Subcutaneous abdominal adipose tissue (tissue), 5 donors: ENCODE measurements around the gene CACNA1H.
"Not testable (repeated sequence)": the region's sequence is repeated elsewhere in the genome, so short reads cannot be mapped to it uniquely, and the experiment has no call there.

ENCODE experiments used
- H3K27ac ChIP-seq: one replicate; pipeline ENCODE4 v1.7.0; 2013; ENCODE audit warnings: low read depth, mild to moderate bottlenecking, inconsistent platforms, low read length, moderate library complexity
- H3K27me3 ChIP-seq, 5 donors: one replicate each; pipeline ENCODE4 v1.7.0; 2013; ENCODE audit warnings: low read length in 5 of 5, inconsistent platforms in 1 of 5; ENCODE audit not compliant: control insufficient read depth in 5 of 5, insufficient read depth in 4 of 5
- H3K36me3 ChIP-seq, 5 donors: one replicate each; pipeline ENCODE4 v1.7.0; 2013; ENCODE audit warnings: low read length in 5 of 5; ENCODE audit not compliant: control insufficient read depth in 5 of 5, insufficient read depth in 5 of 5
- H3K4me1 ChIP-seq, 5 donors: one replicate each; pipeline ENCODE4 v1.7.0; 2013; ENCODE audit warnings: low read length in 5 of 5, mild to moderate bottlenecking in 3 of 5, moderate library complexity in 1 of 5; ENCODE audit not compliant: control insufficient read depth in 5 of 5, insufficient read depth in 5 of 5
- H3K4me3 ChIP-seq, 5 donors: one replicate each; pipeline ENCODE4 v1.7.0; 2013; ENCODE audit warnings: low read length in 5 of 5, low read depth in 1 of 5
- H3K9ac ChIP-seq, 5 donors: one replicate each; pipeline ENCODE4 v1.7.0; 2013; ENCODE audit warnings: low read length in 5 of 5, mild to moderate bottlenecking in 4 of 5, moderate library complexity in 3 of 5
- H3K9me3 ChIP-seq, 5 donors: one replicate each; pipeline ENCODE4 v1.7.0; 2013; ENCODE audit warnings: low read length in 5 of 5; ENCODE audit not compliant: control insufficient read depth in 5 of 5
- donor health status: healthy.
- donor health status: healthy.
- donor health status: healthy.
- donor health status: healthy.
- donor health status: healthy.

The CACNA1H gene

GRCh38 chr16:1262846-1263221 is 109.9 kb downstream of the CACNA1H start:
- H3K4me1 ChIP-seq, result no peaks in the 10 kb centered on the region
- H3K27ac ChIP-seq, result no peak overlapping the region

DNA sequence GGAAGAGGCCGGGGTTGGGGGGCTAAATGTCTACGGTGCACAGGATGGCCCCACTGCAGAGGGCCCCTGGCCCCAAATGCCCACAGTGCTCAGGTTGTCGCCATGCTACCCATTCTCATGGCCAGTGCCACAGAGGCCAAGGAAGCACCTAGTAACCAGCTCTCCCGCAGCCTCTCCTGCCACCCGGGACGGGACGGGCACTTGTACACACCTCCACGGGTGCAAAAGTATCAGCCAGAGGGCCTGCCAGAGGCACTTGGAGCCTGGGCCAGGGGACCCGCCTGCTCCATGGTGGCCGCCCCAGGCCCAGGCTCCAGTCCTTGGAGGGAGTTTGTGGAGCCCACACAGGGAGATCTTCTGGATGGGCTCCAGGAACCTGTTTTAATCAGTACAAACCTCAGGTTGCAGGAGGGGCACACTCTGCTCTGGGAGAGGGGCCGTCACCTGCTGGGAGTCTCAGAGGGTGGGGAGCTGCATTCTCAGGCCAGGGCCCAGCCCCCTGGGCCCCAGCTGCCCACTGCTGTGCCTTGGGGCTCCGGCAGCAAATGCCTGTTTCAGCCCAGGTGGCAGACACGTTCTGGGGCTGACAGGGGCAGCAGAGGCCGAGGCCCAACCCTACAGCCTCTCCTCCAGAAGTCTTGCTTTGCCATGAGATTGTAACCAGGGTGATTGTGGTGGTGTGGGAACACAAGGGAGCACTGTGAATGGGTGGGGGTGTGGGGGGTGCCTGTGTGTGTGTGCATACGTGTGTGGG is 110.9 kb downstream of the CACNA1H start:
- H3K36me3 ChIP-seq, result no peaks in the 10 kb centered on the region
- peaks cover 19 to 49% (median 43%) of the 10 kb centered on the region in 5 donors for H3K27me3 ChIP-seq
- peaks cover 0 to 3% (median 0%) of the 10 kb centered on the region in 5 donors for H3K9me3 ChIP-seq
- no peak overlapping the region for H3K4me3 ChIP-seq
- no peak overlapping the region for H3K27ac ChIP-seq
- H3K4me1 ChIP-seq, result no peaks in the 10 kb centered on the region
- no peak overlapping the region for H3K9ac ChIP-seq

More at GRCh38 chr16:1262846-1263221, 109.9 kb downstream of the CACNA1H start:
- peaks cover 0 to 3% (median 0%) of the 10 kb centered on the region in 5 donors for H3K9me3 ChIP-seq
- no peak overlapping the region for H3K9ac ChIP-seq
- H3K36me3 ChIP-seq, result no peaks in the 10 kb centered on the region
- peaks cover 20 to 52% (median 47%) of the 10 kb centered on the region in 5 donors for H3K27me3 ChIP-seq
- no peak overlapping the region for H3K4me3 ChIP-seq

GRCh38 chr16:1264345-1265089 is 111.6 kb downstream of the CACNA1H start:
- peaks cover 16 to 42% (median 36%) of the 10 kb centered on the region in 5 donors for H3K27me3 ChIP-seq
- H3K27ac ChIP-seq, result no peak overlapping the region
- H3K36me3 ChIP-seq, result no peaks in the 10 kb centered on the region
- no peak overlapping the region for H3K4me3 ChIP-seq
- no peak overlapping the region for H3K9ac ChIP-seq
- H3K4me1 ChIP-seq, result no peaks in the 10 kb centered on the region
- peaks cover 0 to 3% (median 0%) of the 10 kb centered on the region in 5 donors for H3K9me3 ChIP-seq

DNA sequence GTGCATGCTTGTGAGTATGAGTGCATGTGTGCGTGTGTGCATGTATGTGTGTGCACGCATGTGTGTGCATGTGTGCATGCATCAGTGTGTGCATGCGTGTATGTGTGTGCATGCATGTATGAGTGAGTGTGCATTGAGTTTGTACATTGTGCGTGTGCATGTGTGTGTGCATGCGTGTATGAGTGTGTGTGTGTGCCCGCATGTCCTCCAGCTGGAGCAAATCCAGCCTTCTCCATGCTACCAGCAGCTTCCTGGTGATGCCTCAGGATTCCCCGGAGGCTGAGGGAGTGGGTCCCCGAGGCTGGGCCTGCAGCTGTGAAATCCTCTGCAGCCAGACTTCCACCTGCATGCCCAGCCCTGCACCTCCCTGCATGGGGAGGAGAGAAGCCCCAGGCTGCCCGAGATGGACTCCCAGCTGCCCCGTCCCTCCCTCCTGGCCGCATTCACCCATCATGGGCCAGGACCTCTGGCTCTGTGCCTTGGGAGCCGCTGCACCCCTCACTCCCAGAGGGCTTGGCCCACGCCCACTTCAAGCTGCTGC is 112.3 kb downstream of the CACNA1H start:
- H3K9me3 ChIP-seq, result peaks cover 0 to 3% (median 0%) of the 10 kb centered on the region in 5 donors
- no peak overlapping the region for H3K4me3 ChIP-seq
- no peaks in the 10 kb centered on the region for H3K36me3 ChIP-seq
- H3K4me1 ChIP-seq, result no peaks in the 10 kb centered on the region
- no peak overlapping the region for H3K27ac ChIP-seq
- no peak overlapping the region for H3K9ac ChIP-seq
- H3K27me3 ChIP-seq, result peaks cover 9 to 35% (median 29%) of the 10 kb centered on the region in 5 donors

DNA sequence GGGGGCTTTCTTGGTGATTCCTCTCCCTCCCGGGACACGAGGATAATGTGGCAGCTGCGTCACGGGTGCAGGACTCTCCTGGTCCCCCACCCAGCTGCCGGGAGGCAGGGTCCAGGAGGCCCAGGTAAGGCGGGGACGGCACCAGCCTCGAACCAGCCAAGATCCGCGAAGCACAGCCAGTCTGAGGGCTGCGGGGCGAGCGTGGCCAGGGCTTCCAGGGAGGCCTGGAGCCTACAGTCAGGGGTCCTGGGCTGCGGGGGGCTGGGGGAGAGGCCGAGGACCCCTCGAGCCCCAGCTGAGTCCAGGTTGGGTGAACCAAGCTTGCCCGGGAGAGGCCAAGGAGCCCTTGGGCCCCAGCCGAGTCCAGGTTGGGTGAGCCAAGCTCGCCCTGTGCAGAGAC is 112.9 kb downstream of the CACNA1H start:
- peaks cover 0 to 3% (median 0%) of the 10 kb centered on the region in 5 donors for H3K9me3 ChIP-seq
- peaks cover 5 to 29% (median 22%) of the 10 kb centered on the region in 5 donors for H3K27me3 ChIP-seq
- no peak overlapping the region for H3K9ac ChIP-seq
- no peaks in the 10 kb centered on the region for H3K36me3 ChIP-seq
- H3K27ac ChIP-seq, result no peak overlapping the region
- H3K4me1 ChIP-seq, result no peaks in the 10 kb centered on the region
- H3K4me3 ChIP-seq, result no peak overlapping the region

DNA sequence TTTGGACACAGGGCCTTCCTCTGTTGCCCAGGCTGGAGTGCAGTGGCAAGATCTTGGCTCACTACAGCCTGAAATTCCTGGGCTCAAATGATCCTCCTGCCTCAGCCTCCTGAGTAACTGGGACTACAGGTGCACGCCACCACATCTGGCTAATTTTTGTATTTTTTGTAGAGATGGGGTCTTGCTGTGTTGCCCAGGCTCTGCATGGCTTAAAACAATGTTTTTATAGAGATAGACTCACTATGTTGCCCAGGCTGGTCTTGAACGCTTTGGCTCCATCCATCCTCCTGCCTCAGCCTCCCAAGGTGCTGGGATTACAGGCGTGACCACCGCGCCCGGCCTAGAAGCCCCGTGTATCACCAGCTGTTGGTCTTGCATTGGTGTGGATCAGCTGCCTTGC is 116.5 kb downstream of the CACNA1H start:
- H3K36me3 ChIP-seq, H3K9ac ChIP-seq, H3K4me1 ChIP-seq, H3K9me3 ChIP-seq, H3K27ac ChIP-seq, H3K4me3 ChIP-seq: not testable (repeated sequence)
- H3K27me3 ChIP-seq, result peaks cover 0 to 28% (median 10%) of the 10 kb centered on the region in 5 donors

DNA sequence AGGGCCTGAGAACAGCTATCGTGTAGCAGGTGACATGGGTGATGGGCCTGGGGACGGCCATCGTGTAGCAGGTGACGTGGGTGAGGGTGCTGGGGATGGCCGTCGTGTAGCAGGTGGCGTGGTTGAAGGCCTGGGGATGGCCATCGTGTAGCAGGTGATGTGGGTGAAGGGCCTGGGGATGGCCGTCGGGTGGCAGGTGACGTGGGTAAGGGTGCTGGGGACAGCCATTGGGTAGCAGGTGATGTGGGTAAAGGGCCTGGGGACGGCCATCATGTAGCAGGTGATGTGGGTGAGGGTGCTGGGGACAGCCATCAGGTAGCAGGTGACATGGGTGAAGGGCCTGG is 118.4 kb downstream of the CACNA1H start:
- H3K27me3 ChIP-seq, result peaks cover 0 to 36% (median 14%) of the 10 kb centered on the region in 5 donors
- peaks cover 0 to 8% (median 3%) of the 10 kb centered on the region in 5 donors for H3K9me3 ChIP-seq

More for the DNA sequence above, 118.4 kb downstream of the CACNA1H start:
- no peak overlapping the region for H3K4me3 ChIP-seq
- H3K36me3 ChIP-seq, result no peaks in the 10 kb centered on the region
- H3K27ac ChIP-seq, result no peak overlapping the region
- peaks cover 0 to 8% (median 0%) of the 10 kb centered on the region in 5 donors for H3K4me1 ChIP-seq
- no peak overlapping the region for H3K9ac ChIP-seq
